ENCODE measurements around the gene CACNA1C. TPM values are rescaled to one million over a fixed set of nuclear protein-coding genes. Genes with fewer than 3 reads are reported as not detected.
A peak's percentile ranks its signal among the peaks of the same experiment; 100 is the strongest.

The CACNA1C gene
- total and polyA plus RNA-seq, 2 donors (not counting 1 experiment from before 2014, with no cell fraction given): 7.6 to 11.4 TPM

- Histone ChIP-seq H3K36me3 (ENCODE audit: control insufficient read depth, insufficient read depth, low read length) (no peaks in the 10 kb centered on the region), H4K20me1 (ENCODE audit: control insufficient read depth, extremely low read depth, insufficient read depth, low read length) (no peaks in the 10 kb centered on the region), H3K4me3 (replicated peaks in 1 of 4; ENCODE audit: control extremely low read depth in 1 of 4, insufficient read depth in 1 of 4, low read depth in 3 of 4, low read length in 4 of 4) (no peak overlapping the region), H3K9ac (ENCODE audit: insufficient read depth, low read length) (no peak overlapping the region), H3K79me2 (ENCODE audit: control insufficient read depth, insufficient read depth, low read length) (no peaks in the 10 kb centered on the region), H3K4me1 (ENCODE audit: control insufficient read depth, extremely low read depth, insufficient read depth, low read length) (peaks cover 31% of the 10 kb centered on the region), H3K27ac (ENCODE audit: insufficient read depth, low read length) (peak overlapping the region; percentile 65), H3K9me3 (ENCODE audit: control insufficient read depth, insufficient read depth, low read depth, low read length) (no peaks in the 10 kb centered on the region), H3K27me3 (ENCODE audit: control insufficient read depth, insufficient read depth, low read length) (no peaks in the 10 kb centered on the region), H3K4me2 (ENCODE audit: extremely low read depth, insufficient read depth, low read length) (no peak overlapping the region), H2AFZ (ENCODE audit: low read length) (no peak overlapping the region)
- DNase-seq (ENCODE audit: low read depth in 2 of 2): no peak
- TF ChIP-seq EZH2 (IDR thresholded peaks at IDR 0.05; ENCODE audit: low read length, missing control alignments): no peak
- no peak for TF ChIP-seq CTCF (conservative IDR thresholded peaks at IDR 0.05 in 1 of 2, IDR thresholded peaks at IDR 0.05 in 1 of 2; ENCODE audit: low read depth in 1 of 2, low read length in 2 of 2)
Measured at GRCh38 chr12:2341051-2341751, 288.4 kb downstream of the CACNA1C start.

GRCh38 chr12:2341871-2342270 is 289.1 kb downstream of the CACNA1C start:
- H3K36me3 ChIP-seq (ENCODE audit: control insufficient read depth, insufficient read depth, low read length): no peaks in the 10 kb centered on the region
- no peaks in the 10 kb centered on the region for H3K27me3 ChIP-seq (ENCODE audit: control insufficient read depth, insufficient read depth, low read length)
- no peak overlapping the region for H3K4me3 ChIP-seq (replicated peaks in 1 of 4; ENCODE audit: control extremely low read depth in 1 of 4, insufficient read depth in 1 of 4, low read depth in 3 of 4, low read length in 4 of 4)
- no peaks in the 10 kb centered on the region for H4K20me1 ChIP-seq (ENCODE audit: control insufficient read depth, extremely low read depth, insufficient read depth, low read length)
- no peak overlapping the region for H2AFZ ChIP-seq (ENCODE audit: low read length)
- peak; percentile 84 to 91 for DNase-seq (ENCODE audit: low read depth in 2 of 2)
- peaks cover 26% of the 10 kb centered on the region for H3K4me1 ChIP-seq (ENCODE audit: control insufficient read depth, extremely low read depth, insufficient read depth, low read length)
- no peak overlapping the region for H3K9ac ChIP-seq (ENCODE audit: insufficient read depth, low read length)
- TF ChIP-seq CTCF (conservative IDR thresholded peaks at IDR 0.05 in 1 of 2, IDR thresholded peaks at IDR 0.05 in 1 of 2; ENCODE audit: low read depth in 1 of 2, low read length in 2 of 2) (no peak), EZH2 (IDR thresholded peaks at IDR 0.05; ENCODE audit: low read length, missing control alignments) (no peak)
- no peaks in the 10 kb centered on the region for H3K79me2 ChIP-seq (ENCODE audit: control insufficient read depth, insufficient read depth, low read length)
- no peaks in the 10 kb centered on the region for H3K9me3 ChIP-seq (ENCODE audit: control insufficient read depth, insufficient read depth, low read depth, low read length)
- H3K4me2 ChIP-seq (ENCODE audit: extremely low read depth, insufficient read depth, low read length): peak overlapping the region; percentile 51
- H3K27ac ChIP-seq (ENCODE audit: insufficient read depth, low read length): peak overlapping the region; percentile 65

GRCh38 chr12:2343681-2344080 is 290.9 kb downstream of the CACNA1C start:
- Histone ChIP-seq H2AFZ (ENCODE audit: low read length) (no peak overlapping the region), H3K9me3 (ENCODE audit: control insufficient read depth, insufficient read depth, low read depth, low read length) (no peaks in the 10 kb centered on the region), H3K27me3 (ENCODE audit: control insufficient read depth, insufficient read depth, low read length) (no peaks in the 10 kb centered on the region), H3K4me3 (replicated peaks in 1 of 4; ENCODE audit: control extremely low read depth in 1 of 4, insufficient read depth in 1 of 4, low read depth in 3 of 4, low read length in 4 of 4) (no peak overlapping the region), H3K27ac (ENCODE audit: insufficient read depth, low read length) (no peak overlapping the region), H3K36me3 (ENCODE audit: control insufficient read depth, insufficient read depth, low read length) (no peaks in the 10 kb centered on the region), H3K4me2 (ENCODE audit: extremely low read depth, insufficient read depth, low read length) (no peak overlapping the region), H3K79me2 (ENCODE audit: control insufficient read depth, insufficient read depth, low read length) (no peaks in the 10 kb centered on the region), H3K4me1 (ENCODE audit: control insufficient read depth, extremely low read depth, insufficient read depth, low read length) (peaks cover 23% of the 10 kb centered on the region), H3K9ac (ENCODE audit: insufficient read depth, low read length) (no peak overlapping the region), H4K20me1 (ENCODE audit: control insufficient read depth, extremely low read depth, insufficient read depth, low read length) (no peaks in the 10 kb centered on the region)
- TF ChIP-seq EZH2 (IDR thresholded peaks at IDR 0.05; ENCODE audit: low read length, missing control alignments): no peak
- no peak for TF ChIP-seq CTCF (conservative IDR thresholded peaks at IDR 0.05 in 1 of 2, IDR thresholded peaks at IDR 0.05 in 1 of 2; ENCODE audit: low read depth in 1 of 2, low read length in 2 of 2)
- no peak for DNase-seq (ENCODE audit: low read depth in 2 of 2)
